C1 segment of cervical spinal cord (tissue), 14 donors: ENCODE results near the gene ANO10.
"Not testable (repeated sequence)": the region's sequence is repeated elsewhere in the genome, so short reads cannot be mapped to it uniquely, and the experiment has no call there.

Experiments
- DNase-seq, 14 donors: peaks; one replicate each; lab custom pipeline; 2025; lab: John Stamatoyannopoulos, UW

Gene ANO10

GRCh38 chr3:43627360-43627759 is 5.5 kb upstream of the ANO10 start:
- no peak for DNase-seq

- DNase-seq = no peak
Observed at GRCh38 chr3:43624619-43625305, 3.0 kb upstream of the ANO10 start.

- peak in 10 of 14 donors; percentile 33 to 66 (median 58) for DNase-seq
Observed at GRCh38 chr3:43620831-43621655, 768 bp downstream of the ANO10 start.

GRCh38 chr3:43619588-43619987 is 2.2 kb downstream of the ANO10 start:
- no peak for DNase-seq

GRCh38 chr3:43618142-43618541 is 3.7 kb downstream of the ANO10 start:
- no peak for DNase-seq

- no peak for DNase-seq
Observed at GRCh38 chr3:43616034-43616433, 5.8 kb downstream of the ANO10 start.

- no peak for DNase-seq
Observed at GRCh38 chr3:43615133-43615532, 6.7 kb downstream of the ANO10 start.

GRCh38 chr3:43613976-43614375 is 7.8 kb downstream of the ANO10 start:
- no peak for DNase-seq

GRCh38 chr3:43612419-43612818 is 9.4 kb downstream of the ANO10 start:
- no peak for DNase-seq

GRCh38 chr3:43609406-43609805 is 12.4 kb downstream of the ANO10 start:
- DNase-seq = no peak

- DNase-seq = no peak
Observed at GRCh38 chr3:43608751-43609150, 13.1 kb downstream of the ANO10 start.

GRCh38 chr3:43606284-43606683 is 15.5 kb downstream of the ANO10 start:
- no peak for DNase-seq

GRCh38 chr3:43599959-43600358 is 21.9 kb downstream of the ANO10 start:
- not testable (repeated sequence) for DNase-seq

GRCh38 chr3:43597961-43598360 is 23.9 kb downstream of the ANO10 start:
- no peak for DNase-seq

GRCh38 chr3:43596178-43596577 is 25.6 kb downstream of the ANO10 start:
- not testable (repeated sequence) for DNase-seq

GRCh38 chr3:43595280-43595679 is 26.5 kb downstream of the ANO10 start:
- not testable (repeated sequence) for DNase-seq

GRCh38 chr3:43593588-43593987 is 28.2 kb downstream of the ANO10 start:
- not testable (repeated sequence) for DNase-seq

GRCh38 chr3:43591866-43592265 is 29.9 kb downstream of the ANO10 start:
- DNase-seq = not testable (repeated sequence)

GRCh38 chr3:43587303-43587702 is 34.5 kb downstream of the ANO10 start:
- DNase-seq = no peak

- no peak for DNase-seq
Observed at GRCh38 chr3:43584043-43584826, 37.6 kb downstream of the ANO10 start.

GRCh38 chr3:43583481-43583880 is 38.3 kb downstream of the ANO10 start:
- DNase-seq = no peak

GRCh38 chr3:43582866-43583265 is 38.9 kb downstream of the ANO10 start:
- no peak for DNase-seq
